Measurements from ENCODE around the gene LTBP1.
A peak's percentile ranks its signal among the peaks of the same experiment; 100 is the strongest.

LTBP1 gene

GRCh38 chr2:33275689-33276444 is 329.1 kb downstream of the LTBP1 start:
- peak; percentile 83 for DNase-seq

- DNase-seq: no peak
These were observed 330.3 kb downstream of the LTBP1 start for GRCh38 chr2:33277002-33277426.

GRCh38 chr2:33278245-33278943 is 331.6 kb downstream of the LTBP1 start:
- no peak for DNase-seq

DNA sequence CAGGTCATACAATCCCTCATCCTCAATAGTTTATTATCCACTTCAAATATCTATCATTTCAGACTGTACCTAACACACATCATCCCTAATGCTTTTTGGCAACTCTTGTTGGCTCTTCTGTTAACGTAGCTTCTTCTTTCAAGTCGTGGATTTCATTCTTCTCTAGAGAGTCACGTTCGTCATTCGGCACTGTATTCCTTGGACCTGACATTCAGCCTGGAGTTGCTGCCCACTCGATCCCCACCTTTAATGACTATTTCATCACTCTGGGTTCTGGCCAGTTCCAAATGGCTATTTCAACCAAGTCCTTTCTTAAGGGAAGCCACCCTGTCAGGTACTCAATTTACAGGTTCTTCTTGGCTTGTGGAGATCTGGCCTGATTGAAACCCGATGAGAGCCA is 337.5 kb downstream of the LTBP1 start:
- DNase-seq: no peak

GRCh38 chr2:33287507-33288005 is 340.8 kb downstream of the LTBP1 start:
- no peak for DNase-seq

GRCh38 chr2:33288011-33288410 is 341.3 kb downstream of the LTBP1 start:
- no peak for DNase-seq

GRCh38 chr2:33289961-33290360 is 343.2 kb downstream of the LTBP1 start:
- DNase-seq: no peak

DNA sequence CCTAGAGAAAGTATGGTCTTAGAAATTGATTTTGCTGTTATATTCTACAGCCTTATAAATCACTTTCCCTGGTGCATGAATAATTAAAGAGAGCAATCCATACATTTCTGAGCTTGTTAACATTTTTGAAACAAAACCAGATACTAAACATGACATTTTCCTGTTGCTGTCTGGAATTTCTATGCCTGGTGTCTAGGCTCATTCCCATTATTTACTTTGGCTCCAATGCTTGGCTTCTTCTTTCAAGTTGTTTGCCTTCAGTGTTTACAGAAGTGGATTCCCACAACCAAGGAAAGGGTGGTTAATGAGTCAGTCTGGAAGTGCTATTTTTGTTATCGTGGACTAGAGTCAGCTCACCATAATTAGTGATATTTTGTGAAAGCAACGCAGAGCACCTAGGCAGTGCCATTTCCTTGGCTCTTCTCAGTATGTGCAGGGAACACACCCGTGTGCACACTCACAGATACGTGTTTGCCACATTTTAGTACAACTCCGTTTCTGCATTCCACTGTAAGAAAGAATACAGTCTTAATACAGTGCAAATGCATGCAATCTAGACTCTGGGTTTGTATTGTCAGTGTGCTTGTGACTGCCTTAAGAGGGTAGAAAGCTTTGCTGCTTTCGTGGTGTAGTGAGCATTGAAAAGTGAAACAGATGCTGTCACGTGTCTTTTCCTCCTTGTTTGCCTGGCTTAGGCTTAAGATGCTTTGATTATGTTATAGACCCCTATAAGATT is 344.7 kb downstream of the LTBP1 start:
- peak; percentile 65 for DNase-seq

DNA sequence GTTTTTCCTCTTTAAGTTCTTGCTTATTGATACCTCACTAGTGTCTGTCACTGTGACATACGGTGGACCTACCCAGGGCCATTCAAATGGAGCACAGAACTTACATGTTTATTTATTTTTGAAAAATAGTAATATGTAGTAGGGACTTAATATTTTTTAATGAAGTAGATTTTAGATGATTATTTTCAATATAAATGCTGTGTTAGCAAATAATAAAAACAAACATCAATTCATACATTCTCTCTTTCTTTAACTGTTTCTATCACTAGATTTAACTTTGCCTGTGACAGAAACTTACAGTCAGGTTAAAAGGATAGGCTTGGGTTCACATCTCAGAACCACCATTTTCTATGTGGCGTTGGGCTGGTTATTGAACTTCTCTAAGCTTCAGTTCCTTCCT is 345.3 kb downstream of the LTBP1 start:
- no peak for DNase-seq

DNA sequence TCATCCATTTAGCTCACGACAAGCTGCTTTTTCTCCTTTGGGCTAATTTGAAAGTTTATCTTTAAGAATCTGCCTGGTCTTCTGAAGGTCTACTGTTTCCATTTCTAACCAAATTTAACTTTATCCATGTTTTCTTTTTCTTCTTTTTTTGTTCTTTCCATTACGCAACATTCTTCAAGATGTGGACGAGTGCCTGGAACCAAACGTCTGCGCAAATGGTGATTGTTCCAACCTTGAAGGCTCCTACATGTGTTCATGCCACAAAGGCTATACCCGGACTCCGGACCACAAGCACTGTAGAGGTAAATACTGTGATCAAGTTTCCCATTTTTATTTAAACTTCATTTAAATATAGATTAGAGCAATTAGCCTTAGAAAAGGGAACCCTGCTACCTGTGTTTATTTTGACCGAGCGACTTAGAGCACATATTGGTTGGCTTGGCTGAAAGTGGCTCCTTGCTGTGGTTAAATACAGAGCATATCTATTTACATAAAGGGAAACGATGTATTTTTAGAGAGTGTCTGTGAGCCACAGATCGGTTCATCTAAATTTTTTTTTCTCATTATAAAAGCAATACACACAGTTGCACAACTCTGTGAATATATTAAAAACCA is 346.3 kb downstream of the LTBP1 start:
- no peak for DNase-seq

- peak; percentile 47 for DNase-seq
These were observed 351.5 kb downstream of the LTBP1 start for GRCh38 chr2:33298233-33298632.

DNA sequence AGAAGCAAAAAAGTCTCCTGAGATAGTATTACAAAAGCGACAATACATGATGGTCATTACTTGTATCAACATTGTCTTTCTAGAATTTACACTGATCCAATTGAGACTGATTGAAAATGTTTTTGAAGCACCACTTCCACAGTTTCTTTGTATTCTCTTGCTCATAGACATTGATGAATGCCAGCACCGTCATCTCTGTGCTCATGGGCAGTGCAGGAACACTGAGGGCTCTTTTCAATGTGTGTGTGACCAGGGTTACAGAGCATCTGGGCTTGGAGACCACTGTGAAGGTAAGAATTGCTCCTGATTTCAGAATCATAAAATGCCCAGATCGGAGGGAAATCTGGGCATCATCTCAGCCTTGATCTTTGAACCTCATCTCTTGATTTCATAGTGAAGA is 354.6 kb downstream of the LTBP1 start:
- no peak for DNase-seq

DNA sequence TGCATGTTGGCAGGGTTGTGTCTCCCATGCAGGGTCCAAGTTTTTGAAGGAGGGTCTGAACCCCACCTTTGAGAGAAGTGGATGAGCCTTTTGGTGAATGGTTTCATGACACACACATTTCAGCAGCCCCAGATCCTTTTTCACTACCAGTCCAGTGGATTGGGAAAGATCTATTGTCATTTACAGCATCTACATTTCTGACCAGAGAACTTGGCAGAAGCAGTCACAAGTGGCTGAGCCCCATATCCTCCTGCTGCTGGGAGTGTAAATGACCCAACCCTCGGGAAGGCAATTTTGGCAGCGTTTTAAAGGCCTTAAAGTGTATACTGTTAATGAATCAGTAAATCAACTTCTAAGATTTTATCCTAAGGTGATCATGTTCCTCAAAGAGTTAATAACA is 355.6 kb downstream of the LTBP1 start:
- no peak for DNase-seq

DNA sequence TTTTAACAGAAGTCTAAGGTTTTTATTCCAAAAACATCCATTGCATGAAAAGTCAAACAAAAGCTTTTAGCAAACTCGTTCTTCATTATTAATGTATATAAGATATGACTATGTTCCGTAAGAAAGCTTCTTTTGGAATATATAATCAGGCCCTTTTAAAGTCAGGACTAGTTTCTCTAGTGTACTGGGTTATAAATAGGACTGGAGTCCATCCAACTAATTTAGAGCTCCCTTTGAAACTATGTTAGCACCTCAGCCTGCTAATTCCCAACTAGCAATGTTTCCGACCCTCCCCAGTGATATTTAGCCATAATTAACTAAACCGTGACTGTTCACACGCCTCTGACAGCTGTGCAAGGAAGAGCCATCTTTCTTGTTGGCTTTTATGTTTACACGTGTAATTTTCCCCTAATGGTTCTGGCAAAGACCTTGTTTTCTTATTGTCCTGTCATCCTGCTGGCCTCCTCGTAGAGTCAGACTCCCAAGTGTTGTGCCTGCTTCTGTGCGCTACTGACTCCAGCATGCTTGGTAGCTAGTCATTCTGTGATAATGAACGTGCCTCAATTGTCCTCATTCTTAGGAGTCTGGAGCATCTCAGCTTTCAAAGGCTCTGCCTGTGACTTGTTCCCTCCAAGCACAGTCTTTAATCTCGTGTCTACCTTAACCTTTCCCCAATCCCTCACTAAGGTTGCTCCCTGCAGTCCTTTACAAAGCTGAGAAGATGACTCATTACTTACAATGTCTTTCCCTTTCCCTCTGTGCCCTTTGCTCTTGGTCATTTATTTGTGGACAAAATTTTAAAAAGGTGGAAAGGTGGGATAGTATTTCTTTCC is 357.5 kb downstream of the LTBP1 start:
- DNase-seq: no peak

DNA sequence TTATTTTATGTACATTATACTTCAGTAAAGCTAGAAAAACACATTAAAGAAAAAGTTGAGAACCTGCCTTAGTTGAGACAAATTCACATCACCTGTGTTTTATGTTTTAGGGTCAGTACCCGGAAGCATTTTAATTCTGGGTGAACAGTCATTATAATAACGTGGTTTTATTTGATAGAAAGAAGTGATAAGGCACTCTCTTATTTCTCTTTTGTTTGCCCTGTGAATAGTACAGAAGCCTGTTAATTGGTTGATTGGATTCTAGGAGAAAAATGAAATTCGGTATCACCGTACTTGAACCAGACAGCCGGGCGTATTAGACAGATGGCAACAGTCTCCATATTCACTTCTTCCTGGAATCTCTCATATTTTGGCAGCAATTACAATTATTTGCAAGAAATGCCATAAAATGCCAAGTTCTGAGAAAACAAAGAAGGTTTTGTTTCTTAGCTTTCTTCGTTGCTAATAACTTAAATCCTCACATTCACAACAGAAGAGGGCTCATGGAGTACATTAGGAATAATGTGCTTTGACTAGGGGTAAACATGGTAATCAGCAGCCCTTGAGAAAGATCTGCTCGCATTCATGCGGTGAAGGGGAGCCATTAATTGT is 361.0 kb downstream of the LTBP1 start:
- no peak for DNase-seq

- DNase-seq: no peak
These were observed 365.6 kb downstream of the LTBP1 start for GRCh38 chr2:33312355-33312754.

DNA sequence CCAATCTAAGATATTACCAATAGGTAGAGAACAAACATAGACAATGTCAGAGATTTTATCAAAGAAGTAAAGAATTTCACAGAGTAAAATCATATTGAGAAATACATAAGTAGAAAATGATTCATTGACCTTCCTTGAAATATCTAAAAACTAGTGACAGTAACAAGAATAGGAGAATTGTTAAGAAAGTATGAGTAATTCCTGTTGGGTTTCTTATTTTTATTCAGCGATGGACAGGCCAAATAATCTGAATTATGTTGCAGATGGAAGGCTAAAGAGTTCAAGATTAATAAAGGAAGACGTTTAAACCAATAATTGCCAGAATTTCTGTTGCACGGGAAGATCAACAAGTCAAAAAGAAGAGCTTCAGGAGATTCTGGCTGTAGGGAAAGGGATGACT is 366.3 kb downstream of the LTBP1 start:
- no peak for DNase-seq

DNA sequence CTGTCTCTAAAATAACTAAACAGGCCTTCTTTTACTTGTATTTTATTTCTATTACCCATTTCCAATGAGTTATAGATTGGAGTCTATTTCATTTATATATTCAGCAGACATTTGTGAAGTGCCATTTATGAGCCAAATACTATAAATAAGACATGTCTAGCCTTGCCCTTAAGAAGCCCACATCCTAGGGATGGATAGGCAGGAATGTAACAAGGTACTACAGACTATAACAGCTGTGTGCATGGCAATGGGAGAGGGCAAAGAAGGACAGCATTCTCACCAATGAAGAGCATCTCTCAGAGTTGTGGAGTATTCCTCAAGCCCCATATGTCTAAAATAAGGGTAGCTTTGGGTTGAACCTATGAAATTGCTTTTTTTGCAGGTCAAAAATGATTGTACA is 367.8 kb downstream of the LTBP1 start:
- DNase-seq: no peak

- no peak for DNase-seq
These were observed 369.6 kb downstream of the LTBP1 start for GRCh38 chr2:33316328-33316727.

DNA sequence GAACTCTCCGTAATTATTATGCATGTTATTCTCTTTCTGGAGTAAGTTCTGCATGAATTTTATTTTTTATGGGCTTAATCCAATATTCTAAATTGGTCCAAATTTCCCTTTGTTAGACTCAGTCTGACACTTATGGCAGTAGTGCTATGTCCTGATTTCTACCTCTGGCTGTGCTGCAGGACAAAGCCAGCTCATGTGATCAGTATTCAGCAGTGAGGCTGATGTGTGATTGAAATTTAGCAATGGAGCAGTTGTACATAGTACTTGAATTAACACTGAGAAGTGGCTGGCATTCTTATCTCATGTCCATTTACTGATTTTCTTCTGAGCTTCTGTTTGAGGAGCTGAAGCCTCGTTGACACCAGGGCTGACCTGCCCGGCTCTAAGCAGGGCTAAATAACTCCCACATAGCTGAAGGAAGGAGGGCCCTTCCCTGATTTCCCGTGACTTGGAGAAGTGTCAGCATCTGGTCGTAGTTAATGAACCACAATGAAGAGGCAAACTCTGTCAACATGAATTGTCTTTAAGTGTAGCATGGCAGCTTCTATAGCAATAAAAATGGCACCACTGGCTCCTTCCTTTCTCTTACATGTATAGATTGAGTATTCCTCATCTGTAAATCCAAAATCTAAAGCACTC is 370.7 kb downstream of the LTBP1 start:
- DNase-seq: no peak

DNA sequence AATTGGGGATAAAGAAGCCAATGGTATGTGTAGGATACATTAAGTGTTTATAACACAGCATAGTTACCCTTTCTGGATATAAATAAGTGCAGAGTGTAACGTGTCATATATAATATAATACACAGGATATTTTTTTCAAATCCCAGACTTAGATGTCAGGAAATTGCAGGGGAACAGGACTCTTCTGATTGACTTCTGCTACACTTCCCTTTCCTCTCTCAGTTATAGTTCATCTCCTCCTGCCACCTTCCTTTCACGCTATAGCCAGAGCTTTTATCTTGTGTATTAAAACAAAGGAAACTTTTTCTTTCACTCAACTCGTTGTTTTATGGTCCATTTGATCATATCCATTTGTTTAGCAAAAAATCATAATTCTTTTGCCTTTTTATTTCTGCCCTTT is 371.7 kb downstream of the LTBP1 start:
- DNase-seq: no peak
